NCI-H748 (cell line): ENCODE measurements around the gene TAF3.

Experiments used
- DNase-seq: peaks from one replicate; lab custom pipeline; 2025; ENCODE audit not compliant: unreplicated experiment; lab: John Stamatoyannopoulos, UW

Gene TAF3

DNA sequence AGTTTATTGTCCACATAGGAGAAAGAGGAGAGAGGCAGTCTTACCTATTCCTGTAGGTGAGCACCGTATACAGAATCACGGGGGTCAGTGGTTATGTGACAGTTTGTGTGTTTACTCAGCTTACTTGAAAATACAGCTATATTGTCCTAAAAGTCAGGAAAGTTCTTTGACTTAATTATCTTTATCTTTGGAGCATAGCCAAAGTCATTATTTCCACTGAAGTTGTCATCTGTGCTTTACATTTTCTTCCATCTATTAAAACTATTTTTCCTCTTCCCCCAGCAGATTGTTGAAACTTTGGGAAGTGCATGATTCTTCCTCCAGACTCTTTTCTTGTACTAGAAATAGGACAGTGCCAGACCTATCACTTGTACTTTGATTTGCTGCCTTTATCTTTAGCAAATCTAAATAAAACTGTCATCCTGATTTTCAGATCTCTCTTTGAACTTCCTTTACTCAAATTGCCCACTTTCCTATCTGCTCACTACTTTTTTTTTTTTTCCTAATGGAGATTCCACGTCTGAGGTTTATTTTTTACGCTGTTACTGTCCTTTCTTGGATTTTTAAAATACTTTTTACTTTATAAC lies 58.3 kb downstream of the TAF3 start:
- DNase-seq: no peak

GRCh38 chr10:7881119-7881518 lies 62.8 kb downstream of the TAF3 start:
- no peak for DNase-seq

DNA sequence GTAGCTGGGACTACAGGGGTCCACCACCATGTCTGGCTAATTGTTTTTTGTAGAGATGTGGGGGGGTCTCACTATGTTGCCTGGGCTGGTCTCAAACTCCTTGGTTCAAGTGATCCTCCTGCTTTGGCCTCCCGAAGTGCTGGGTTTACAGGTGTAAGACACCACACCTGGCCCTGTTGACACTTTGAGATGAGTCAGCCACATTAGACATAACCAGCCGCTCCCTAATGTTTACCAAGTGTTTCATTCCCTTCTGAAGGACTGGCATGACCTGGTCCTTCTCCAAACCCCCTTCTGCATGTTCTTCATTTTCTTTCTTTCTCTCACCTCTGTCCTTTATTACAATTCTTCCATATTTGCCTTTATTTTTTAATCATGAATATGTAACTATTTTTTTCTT lies 67.8 kb downstream of the TAF3 start:
- DNase-seq: no peak

DNA sequence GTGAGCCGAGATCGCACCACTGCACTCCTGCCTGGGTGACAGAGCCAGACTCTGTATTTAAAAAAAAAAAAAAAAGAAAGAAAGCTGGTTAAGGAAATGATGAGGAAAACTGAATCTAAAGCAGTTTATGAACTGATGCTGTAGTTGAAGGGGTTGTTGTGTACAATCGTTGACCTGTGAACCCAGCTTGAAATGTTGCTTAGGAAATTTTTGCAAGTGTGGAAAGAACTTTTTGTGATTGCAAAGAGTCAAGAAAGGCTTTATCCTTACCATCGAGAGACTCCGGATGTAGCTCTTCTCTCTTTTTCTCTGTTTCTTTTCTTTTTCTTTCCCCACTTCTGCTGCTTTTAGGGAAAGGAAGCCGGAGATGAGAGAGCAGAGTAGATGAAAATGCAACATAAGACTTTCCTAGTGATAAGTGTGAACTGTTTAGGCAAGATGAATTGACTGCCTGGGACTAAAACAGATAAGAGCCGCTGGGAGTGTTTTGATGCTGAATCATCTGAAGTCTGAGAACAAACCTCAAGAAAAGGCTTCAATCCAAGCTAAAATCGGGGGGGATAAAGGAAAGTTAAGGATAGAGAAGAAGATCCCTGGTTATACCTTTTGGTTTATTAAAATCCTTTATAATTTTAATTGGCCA lies 69.0 kb downstream of the TAF3 start:
- DNase-seq: no peak

GRCh38 chr10:7889947-7890542 lies 71.7 kb downstream of the TAF3 start:
- DNase-seq: no peak

- no peak for DNase-seq
Observed at GRCh38 chr10:7890781-7891180, 72.5 kb downstream of the TAF3 start.

- no peak for DNase-seq
Observed at GRCh38 chr10:7891634-7892033, 73.3 kb downstream of the TAF3 start.

DNA sequence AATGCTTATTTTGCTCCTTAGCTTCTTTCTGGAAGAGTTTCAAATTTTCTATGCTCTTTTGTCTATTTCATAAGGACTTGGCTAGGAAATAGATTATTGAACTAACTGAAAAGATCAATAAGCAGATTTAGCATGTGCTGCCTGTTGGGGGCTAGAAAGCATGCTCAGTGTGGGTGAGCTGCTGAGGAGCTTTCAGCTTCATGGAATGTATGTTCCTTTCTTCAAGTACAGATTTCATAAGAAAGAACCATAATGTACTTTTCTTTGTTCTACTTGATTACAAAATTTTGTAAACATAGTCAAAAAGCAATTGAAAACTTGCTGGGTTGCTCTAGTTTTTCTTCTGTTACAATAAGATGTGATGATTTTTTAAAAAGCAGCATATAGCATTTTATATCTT lies 73.8 kb downstream of the TAF3 start:
- DNase-seq: no peak

- no peak for DNase-seq
Observed at GRCh38 chr10:7895699-7896090, 77.4 kb downstream of the TAF3 start.

- no peak for DNase-seq
Observed at GRCh38 chr10:7896297-7896696, 78.0 kb downstream of the TAF3 start.

- no peak for DNase-seq
Observed at GRCh38 chr10:7901256-7901655, 83.0 kb downstream of the TAF3 start.

- DNase-seq: no peak
Observed at GRCh38 chr10:7902413-7902812, 84.1 kb downstream of the TAF3 start.

DNA sequence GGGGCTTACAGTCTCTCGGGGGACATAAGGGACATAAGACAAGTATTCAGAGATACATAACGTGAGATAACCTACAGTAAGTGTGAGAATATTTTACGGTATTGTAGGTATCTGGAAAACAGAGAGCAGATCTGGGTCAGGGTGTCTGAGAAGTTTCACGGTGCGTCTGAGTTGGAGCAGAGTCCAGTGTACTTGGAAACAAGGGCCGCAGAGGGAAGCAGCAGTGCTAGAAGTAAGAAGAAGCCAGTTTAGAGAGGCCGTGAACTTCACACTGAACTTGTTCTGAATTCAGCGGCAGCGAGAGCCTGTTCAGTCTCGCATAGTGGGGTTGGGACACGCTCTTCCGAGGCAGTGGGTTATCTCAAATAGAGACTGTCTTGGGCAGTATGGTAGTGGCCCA lies 85.5 kb downstream of the TAF3 start:
- DNase-seq: no peak

DNA sequence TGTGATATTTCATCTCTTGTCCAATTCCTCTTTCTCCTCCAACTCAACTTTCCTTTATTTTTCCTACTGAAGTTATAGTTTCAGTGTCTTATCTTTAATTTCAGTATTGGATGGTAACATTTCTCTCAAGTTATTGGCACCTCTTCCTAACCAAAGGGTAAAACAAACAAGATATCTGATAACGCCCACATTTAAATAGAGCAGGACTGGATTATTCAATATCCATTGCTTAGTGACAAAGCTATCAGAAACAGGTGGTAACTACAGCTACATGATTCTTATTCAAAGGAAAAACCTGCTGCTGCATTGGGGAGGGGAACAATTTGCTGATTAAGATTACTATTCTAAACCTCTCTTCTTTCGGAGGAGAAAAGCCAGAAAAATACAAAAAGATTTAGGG lies 87.8 kb downstream of the TAF3 start:
- DNase-seq: no peak

GRCh38 chr10:7908541-7909210 lies 90.4 kb downstream of the TAF3 start:
- no peak for DNase-seq

- no peak for DNase-seq
Observed at GRCh38 chr10:7913126-7913872, 95.0 kb downstream of the TAF3 start.

DNA sequence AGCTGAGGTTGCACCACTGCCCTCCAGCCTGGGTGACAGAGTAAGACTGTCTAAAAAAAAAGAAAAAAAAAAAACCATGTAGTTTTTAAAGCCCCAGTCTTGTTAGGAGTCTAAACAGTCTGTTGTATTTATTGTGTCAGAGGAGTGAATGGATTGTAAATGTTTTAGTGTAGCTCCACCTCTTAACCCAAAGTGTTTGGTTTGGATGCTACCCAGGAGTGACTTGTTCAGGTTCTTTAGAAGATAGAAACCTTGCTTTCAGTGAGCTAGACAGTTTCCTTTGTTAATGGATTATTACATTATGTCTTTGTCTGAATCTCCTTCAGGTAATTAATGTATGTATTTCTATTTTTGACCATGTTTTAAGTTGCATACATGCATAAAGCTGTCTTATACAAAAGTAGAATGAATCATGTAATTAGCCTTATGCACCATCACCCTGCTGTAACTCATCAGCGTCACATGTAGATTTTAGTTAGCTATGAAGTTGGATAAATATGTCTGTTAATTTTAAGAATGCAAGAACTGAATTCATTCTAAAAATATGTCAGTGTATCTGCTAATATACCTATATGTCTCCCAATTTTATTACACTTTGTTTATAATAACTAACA lies 97.7 kb downstream of the TAF3 start:
- peak; percentile 5 for DNase-seq

GRCh38 chr10:7917736-7918135 lies 99.4 kb downstream of the TAF3 start:
- DNase-seq: no peak

DNA sequence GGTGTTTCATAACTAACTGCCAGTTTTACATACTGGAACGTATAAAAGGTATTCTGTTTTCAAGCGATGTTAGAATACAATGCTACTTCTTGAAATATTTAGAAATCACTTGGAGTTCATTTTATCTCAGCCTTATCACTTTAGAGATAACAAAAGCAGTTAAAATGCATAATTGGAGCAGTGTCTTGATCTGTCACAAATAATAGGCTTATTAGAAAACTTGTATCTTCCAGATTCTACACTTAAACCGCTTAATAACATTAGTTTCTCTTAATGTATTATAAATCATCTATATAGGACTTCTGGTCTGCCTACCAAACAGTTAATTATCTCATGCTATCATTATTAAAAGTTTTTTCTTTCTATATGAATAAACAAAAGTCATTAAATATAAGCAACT lies 104.4 kb downstream of the TAF3 start:
- DNase-seq: no peak

DNA sequence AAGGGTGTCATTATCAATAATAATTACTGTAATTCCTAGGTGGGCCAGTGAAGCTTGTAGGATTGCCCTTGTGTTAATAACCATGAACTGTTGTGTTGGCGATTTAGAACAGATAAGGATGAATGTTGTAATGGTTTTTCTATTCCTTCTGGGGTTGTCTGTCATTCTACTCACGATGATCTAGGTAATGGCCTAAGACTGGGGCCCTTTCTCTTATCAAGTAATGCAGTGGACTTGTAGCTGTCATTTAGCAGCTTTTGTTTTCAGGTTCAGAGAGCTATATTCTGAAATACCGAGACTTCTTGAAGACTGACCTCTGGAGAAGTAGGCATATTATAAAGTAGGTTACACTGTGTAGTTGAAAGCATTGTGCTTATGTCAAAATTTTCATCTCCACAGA lies 110.2 kb downstream of the TAF3 start:
- no peak for DNase-seq
